Prostate gland (tissue), 2 donors: Measurements from ENCODE around the gene LIF. TPM values are rescaled to one million over a fixed set of nuclear protein-coding genes. Genes with fewer than 3 reads are reported as not detected.

Experiments used
- DNase-seq: peaks from one replicate; pipeline ENCODE4 v3.0.0-alpha.2; 2019; ENCODE audit warnings: low spot score
- H3K27ac ChIP-seq, 2 donors: fragments of 200-600 bp; sonication (generic); 2 replicates each; pipeline ENCODE4 v1.5.1; 2017 to 2019
- H3K27me3 ChIP-seq: fragments of 200-600 bp; sonication (generic); replicated peaks from 2 replicates; pipeline ENCODE4 v1.5.1; 2019; ENCODE audit not compliant: insufficient read depth
- H3K36me3 ChIP-seq, 2 donors: fragments of 200-600 bp; sonication (generic); 1 replicate in 1 of 2; 2 replicates in 1 of 2; pipeline versions ENCODE4 v1.5.1 to v1.8.1; 2017 to 2019
- H3K4me1 ChIP-seq: fragments of 200-600 bp; sonication (generic); replicated peaks from 2 replicates; pipeline ENCODE4 v1.5.1; 2019
- H3K4me3 ChIP-seq, 2 donors: fragments of 200-600 bp; sonication (generic); 2 replicates each; pipeline ENCODE4 v1.5.1; 2017 to 2019
- H3K9me3 ChIP-seq: fragments of 200-600 bp; sonication (generic); 2 replicates; pipeline ENCODE4 v1.5.1; 2017
- CTCF ChIP-seq, 4 experiments: fragments of 200-600 bp in 2 of 4; fragments of 450-650 bp in 2 of 4; sonication (generic) in 2 of 4; IDR thresholded peaks; 1 replicate in 3 of 4; 2 replicates in 1 of 4; pipeline ENCODE4 v1.5.1; 2016 to 2019; ENCODE audit warnings: antibody characterized with exemption in 4 of 4, mild to moderate bottlenecking in 2 of 4, moderate library complexity in 2 of 4
- POLR2A ChIP-seq: fragments of 450-650 bp; IDR thresholded peaks from one replicate; pipeline ENCODE4 v1.6.1; 2016; ENCODE audit warnings: antibody characterized with exemption, mild to moderate bottlenecking
- POLR2AphosphoS5 ChIP-seq: sonication (generic); formaldehyde crosslinking; IDR thresholded peaks from one replicate; pipeline ENCODE4 v1.6.1; 2017; ENCODE audit warnings: antibody characterized with exemption
- WGBS: methylation state at CpG from one replicate; pipeline ENCODE4 v1.1.5; 2018; 5-methylcytosine and 5-hydroxymethylcytosine counted together
- intact Hi-C: fragments of 100-400 bp; cut with DNase I; formaldehyde crosslinking; loops from one replicate; pipeline ENCODE4 v1.14.2; 2022
- total RNA-seq, 2 donors: library from RNA; depleted of rRNA; stranded (reverse); fragments of >200 nt; gene quantifications; one replicate each; pipeline ENCODE4 v1.1.0, GENCODE V29; 2016

LIF gene
- total RNA-seq, 2 donors from 2014 or later, result 0.40 to 0.59 TPM

GRCh38 chr22:30208631-30209603, 37.6 kb downstream of the LIF start:
- Histone ChIP-seq H3K27ac (peak overlapping the region; percentile 26 to 42), H3K4me1 (no peaks in the 10 kb centered on the region), H3K36me3 (no peaks in the 10 kb centered on the region), H3K9me3 (no peaks in the 10 kb centered on the region), H3K27me3 (no peaks in the 10 kb centered on the region), H3K4me3 (no peak overlapping the region)
- WGBS, result 74% methylated on average over 26 of the region's 26 CpGs
- no peak for DNase-seq
- intact Hi-C loops, result no loop called here
- no peak for TF ChIP-seq POLR2AphosphoS5
- no peak for TF ChIP-seq CTCF (IDR thresholded peaks at IDR 0.05)
- no peak for TF ChIP-seq POLR2A

- DNase-seq, result no peak
- H3K4me1 ChIP-seq, result peaks cover 4% of the 10 kb centered on the region
- 40% methylated on average over 16 of the region's 16 CpGs for WGBS
- H3K36me3 ChIP-seq, result no peaks in the 10 kb centered on the region
- H3K27ac ChIP-seq, result no peak overlapping the region
- no peaks in the 10 kb centered on the region for H3K27me3 ChIP-seq
- TF ChIP-seq POLR2A (no peak), CTCF (IDR thresholded peaks at IDR 0.05) (no peak), POLR2AphosphoS5 (no peak)
- no peak overlapping the region for H3K4me3 ChIP-seq
- H3K9me3 ChIP-seq, result no peaks in the 10 kb centered on the region
- intact Hi-C loops, result no loop called here
Measured at GRCh38 chr22:30206944-30207343, 39.6 kb downstream of the LIF start.

DNA sequence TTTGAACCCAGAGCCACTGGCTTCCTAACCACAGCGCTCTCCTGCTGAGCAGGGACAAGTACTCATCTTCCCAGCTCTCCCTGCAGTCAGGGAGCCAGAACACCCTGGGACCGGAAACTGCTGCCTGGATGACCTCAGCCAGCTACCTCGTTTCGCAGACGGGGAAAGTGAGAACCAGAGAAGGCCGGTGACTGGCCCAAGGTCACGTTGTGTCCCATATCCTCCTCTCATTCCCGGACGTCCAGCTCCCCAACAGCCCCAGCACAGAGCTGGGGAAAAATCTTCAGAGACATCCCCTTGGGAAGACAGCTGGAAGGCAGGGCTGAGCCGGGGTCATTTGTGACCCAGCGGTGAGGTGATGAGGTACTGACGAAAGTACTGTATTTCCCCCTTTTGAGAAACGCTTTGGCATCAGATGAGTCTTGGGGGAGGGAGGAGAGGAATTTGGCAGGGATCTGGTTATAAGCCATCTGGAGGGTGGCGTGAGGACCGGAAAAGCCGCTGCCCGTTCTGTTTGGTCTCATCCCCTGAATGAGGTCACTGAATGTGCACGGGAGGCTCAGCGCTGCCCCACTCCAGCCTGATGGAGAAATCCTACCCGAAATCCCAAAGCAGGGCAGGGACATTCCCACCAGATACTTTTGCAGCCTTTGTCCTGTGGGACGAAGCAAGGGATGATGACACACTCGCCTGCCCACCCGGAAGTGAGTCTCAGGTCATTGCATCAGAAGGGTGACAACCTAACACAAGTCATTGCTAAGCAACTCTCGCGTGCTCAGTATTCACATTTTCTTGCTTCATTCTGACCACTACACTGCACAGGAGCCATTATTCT, 41.1 kb downstream of the LIF start:
- 55% methylated on average over 25 of the region's 25 CpGs for WGBS
- peaks cover 4% of the 10 kb centered on the region for H3K4me1 ChIP-seq

DNA sequence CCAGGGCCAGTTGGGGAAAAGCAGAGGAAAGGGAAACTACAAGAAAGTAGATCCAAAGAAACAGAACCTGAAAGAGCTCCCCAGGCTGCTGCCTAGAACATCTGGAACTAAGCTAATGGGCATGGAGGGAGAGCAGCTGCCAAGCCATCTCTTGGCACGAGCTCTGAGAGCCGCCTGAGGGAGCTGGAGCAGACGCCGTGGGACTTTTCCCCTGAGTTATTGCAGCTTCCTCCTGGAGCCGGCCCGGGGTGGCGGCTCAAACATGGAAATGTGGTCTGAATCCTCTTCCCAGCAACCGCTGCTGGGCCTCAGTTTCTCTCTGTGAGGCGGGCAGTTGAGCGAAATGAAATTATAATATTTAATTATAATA, 41.8 kb downstream of the LIF start:
- H3K4me1 ChIP-seq, result peaks cover 4% of the 10 kb centered on the region
- no peaks in the 10 kb centered on the region for H3K36me3 ChIP-seq
- intact Hi-C loops, result no loop called here
- TF ChIP-seq POLR2A, result no peak
- no peak for TF ChIP-seq POLR2AphosphoS5
- no peak for TF ChIP-seq CTCF (IDR thresholded peaks at IDR 0.05)
- 25% methylated on average over 10 of the region's 10 CpGs for WGBS
- peak; percentile 56 for DNase-seq
- no peak overlapping the region for H3K4me3 ChIP-seq
- no peaks in the 10 kb centered on the region for H3K27me3 ChIP-seq
- H3K9me3 ChIP-seq, result no peaks in the 10 kb centered on the region
- peak overlapping the region; percentile 6 to 36 for H3K27ac ChIP-seq

More for the DNA sequence above, 41.1 kb downstream of the LIF start:
- intact Hi-C loops, result no loop called here
- Histone ChIP-seq H3K9me3 (no peaks in the 10 kb centered on the region), H3K27ac (peak overlapping the region; percentile 6 to 36), H3K36me3 (no peaks in the 10 kb centered on the region), H3K4me3 (no peak overlapping the region), H3K27me3 (no peaks in the 10 kb centered on the region)
- no peak for DNase-seq
- TF ChIP-seq POLR2A, result no peak
- no peak for TF ChIP-seq CTCF (IDR thresholded peaks at IDR 0.05)
- no peak for TF ChIP-seq POLR2AphosphoS5
